GM12875 (cell line): ENCODE data around the gene LHCGR.

Experiments
- H3K4me3 ChIP-seq: one replicate; pipeline ENCODE4 v1.5.1; 2011; ENCODE audit warnings: low read depth, low read length, control low read depth
- CTCF ChIP-seq: IDR thresholded peaks from 2 replicates; pipeline ENCODE4 v1.5.1; 2011; ENCODE audit warnings: low read depth, mild to moderate bottlenecking, control low read depth, inconsistent platforms, low read length, moderate library complexity, borderline replicate concordance; ENCODE audit not compliant: insufficient read depth

LHCGR gene

GRCh38 chr2:48760826-48761225, 5.3 kb upstream of the LHCGR start:
- no peak for TF ChIP-seq CTCF
- no peak overlapping the region for H3K4me3 ChIP-seq

GRCh38 chr2:48759682-48760081, 4.2 kb upstream of the LHCGR start:
- H3K4me3 ChIP-seq, result no peak overlapping the region
- TF ChIP-seq CTCF, result no peak

DNA sequence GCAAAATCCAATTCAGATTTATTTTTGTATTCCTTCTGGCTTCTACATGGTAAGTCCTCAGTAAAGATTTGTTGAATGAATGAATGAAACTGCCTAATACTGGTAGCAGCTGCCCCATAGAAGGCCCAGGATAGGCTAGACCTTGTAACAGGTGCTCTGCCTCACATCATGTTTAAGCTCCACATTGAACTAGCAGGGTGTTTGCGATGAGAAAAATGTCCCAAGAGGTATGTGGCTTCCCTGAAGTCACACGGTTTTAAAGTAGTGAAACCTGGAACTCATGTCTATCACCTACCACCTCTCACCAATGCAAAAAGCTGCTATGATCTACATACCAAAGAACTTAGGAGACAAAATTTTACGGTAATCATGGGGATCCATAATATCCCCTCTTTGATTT, 765 bp upstream of the LHCGR start:
- no peak for TF ChIP-seq CTCF
- H3K4me3 ChIP-seq, result no peak overlapping the region

- H3K4me3 ChIP-seq, result no peak overlapping the region
Observed at GRCh38 chr2:48754874-48755273, 650 bp downstream of the LHCGR start.

DNA sequence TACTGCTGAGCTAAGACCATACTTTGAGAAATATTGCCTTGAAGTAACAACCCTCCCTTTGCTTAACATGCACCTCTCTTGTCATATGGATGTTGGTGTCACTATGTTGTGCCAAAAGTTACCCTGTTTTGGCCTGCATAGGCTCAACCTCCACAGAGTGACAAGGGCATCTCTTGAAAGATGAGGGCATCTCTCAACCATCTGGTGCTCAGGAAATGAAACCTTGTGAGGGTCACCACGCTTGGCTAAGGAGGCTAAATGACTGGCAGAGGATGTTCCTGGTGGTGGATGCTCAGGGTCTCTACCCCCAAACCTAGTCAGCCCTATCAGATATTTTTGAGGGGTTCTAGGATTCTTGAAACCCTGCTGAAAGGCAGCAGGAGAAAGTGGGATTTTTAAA, 2.3 kb downstream of the LHCGR start:
- no peak for TF ChIP-seq CTCF
- no peak overlapping the region for H3K4me3 ChIP-seq

More at GRCh38 chr2:48754874-48755273, 650 bp downstream of the LHCGR start:
- TF ChIP-seq CTCF, result no peak

DNA sequence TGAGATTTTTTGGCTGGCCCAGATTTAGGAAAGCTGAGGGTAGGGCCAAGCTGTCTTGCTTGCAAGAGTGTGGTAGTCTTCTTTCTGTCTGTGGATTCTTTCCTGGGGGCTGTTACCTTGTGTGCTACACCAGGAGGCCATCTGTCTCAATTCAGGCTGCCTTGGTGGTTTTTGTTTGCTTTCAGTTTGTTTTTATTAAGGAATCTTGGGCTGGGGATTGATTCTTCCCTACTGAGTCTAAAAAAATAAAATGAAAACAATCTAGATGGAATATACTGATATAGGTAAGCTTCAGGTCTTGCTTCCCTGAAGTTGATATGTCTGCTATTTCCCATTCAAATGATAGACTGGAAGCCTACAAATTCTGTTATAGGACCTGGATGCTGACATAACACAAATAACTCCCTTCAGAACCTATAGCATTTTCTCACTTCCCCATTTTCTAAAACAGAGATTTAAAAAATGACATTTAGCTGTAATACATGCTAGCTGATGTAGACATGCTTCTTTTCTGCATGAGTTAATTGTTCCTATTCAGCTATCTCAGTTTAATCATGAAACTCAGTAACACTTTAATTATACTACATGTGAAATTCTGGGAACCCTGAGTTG, 5.3 kb downstream of the LHCGR start:
- no peak for TF ChIP-seq CTCF
- no peak overlapping the region for H3K4me3 ChIP-seq

DNA sequence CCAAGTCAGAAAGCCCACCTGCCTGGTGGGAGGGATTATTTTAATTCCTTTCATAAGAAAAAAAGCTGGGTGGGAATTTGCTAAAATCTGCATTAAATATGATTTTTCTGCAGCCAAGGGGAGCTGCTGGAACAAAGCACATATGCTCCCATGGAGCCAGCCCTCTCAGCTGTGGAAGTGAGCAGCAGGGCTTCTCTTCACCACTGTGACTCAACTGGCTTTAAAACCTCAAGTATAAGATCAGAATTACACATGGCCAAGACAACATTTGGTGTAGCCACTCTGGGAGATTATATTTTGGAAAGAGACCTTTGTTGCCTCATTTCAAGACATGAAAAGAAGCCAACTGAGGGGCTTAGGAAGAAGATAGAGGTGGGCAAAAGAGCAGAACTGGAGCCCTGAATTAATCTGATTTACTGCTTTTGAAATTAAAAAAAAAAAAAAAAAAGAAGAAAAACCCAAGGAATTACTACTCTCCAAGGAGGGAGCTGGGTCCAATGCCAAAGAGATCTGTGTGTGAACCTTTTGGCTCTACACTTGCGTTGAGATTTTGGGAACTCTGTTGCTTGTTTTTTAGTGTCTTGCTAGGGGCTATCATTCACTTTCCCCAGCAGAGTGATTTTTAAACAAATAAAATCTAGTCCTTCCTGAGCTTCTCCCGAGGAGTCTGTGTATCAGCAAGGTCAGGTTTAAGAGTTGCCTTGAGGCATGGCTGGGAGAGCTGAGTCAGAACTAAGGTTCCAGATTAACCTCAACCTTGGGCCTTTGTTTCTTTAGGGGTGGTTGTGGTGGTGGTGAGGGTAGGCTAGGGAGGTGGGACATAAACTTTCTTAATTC, 6.0 kb downstream of the LHCGR start:
- H3K4me3 ChIP-seq, result no peak overlapping the region
- TF ChIP-seq CTCF, result no peak
